Fibroblast of skin of left quadriceps (primary cell): ENCODE results near the gene XKR7.

Source experiments
- DNase-seq, 2 experiments: peaks; one replicate each; pipeline ENCODE4 v3.0.0-alpha.2; 2013; ENCODE audit warnings: low read depth in 2 of 2

Gene XKR7

DNA sequence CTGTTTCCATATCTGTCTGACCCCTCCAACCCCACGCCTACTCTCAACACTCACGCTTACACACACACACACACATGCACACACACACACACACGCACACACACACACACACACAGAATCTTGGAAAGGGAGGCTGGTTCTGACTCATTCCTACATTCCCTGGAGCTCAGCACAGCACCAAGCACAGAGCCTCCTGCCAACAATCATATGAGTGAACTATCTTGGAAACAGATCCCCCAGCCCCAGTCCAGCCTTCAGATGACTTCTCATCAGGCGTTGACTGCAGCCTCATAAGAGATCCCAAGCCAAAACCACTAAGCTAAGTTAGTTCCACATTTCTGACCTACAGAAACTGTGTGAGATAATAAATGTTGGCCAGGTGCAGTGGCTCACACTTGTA lies 70.0 kb downstream of the XKR7 start:
- DNase-seq, result peak; percentile 9 to 12

DNA sequence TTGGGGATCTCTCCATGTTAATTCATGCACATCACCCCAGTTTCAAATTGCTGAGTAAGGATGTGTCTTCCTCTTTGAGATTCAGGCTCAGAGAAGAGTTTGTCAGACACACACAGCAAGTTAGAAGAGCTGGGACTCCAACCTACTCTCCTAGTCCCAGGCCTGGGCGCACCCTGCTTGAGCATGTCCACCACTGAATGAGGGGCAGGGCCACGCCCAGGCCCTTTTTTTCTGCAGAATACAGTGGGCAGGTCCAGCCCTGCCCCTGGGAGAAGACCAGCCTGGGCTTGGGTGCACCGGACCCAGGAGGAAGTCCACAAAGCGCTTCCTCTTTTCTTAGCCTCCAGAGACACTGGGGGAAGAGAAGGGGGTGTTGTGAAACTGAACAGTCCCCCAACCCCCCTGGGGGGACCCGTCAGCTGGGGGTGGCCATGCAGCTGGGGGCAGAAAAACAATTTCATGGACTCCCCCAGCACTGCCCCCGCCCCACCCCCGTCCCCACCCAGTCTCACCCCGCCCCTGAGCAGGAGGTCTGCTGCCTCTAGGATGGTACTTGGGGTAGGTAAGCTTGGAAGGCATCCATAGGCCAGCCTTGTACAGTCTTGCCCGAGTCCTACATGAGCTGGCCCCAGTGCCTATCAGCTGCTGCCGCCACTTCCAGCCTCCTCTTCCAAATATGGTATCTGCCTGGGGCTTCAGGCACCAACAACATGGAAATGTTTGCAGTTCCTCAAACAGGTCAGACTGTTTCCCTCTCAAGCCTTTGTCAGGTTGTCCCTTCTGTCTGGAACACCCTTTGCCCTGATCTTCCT lies 72.4 kb downstream of the XKR7 start:
- no peak for DNase-seq

DNA sequence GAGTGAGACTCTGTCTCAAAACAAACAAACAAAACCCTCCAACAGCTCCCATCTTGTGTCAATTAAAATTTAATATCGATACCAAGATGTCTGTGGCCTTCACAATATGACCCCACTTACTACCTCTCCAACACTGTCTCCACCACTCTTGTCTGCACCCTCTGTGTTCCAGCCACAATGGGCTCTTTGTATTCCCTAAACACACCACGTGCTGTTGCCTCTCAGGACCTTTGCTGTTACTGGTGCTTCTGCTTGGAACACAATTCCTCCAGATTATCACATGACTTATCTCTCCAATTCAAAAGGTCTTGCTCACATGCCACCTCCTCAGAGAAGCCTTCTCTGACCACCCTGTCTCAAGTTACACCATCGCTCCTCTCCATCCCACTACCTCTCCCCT lies 78.0 kb downstream of the XKR7 start:
- no peak for DNase-seq

DNA sequence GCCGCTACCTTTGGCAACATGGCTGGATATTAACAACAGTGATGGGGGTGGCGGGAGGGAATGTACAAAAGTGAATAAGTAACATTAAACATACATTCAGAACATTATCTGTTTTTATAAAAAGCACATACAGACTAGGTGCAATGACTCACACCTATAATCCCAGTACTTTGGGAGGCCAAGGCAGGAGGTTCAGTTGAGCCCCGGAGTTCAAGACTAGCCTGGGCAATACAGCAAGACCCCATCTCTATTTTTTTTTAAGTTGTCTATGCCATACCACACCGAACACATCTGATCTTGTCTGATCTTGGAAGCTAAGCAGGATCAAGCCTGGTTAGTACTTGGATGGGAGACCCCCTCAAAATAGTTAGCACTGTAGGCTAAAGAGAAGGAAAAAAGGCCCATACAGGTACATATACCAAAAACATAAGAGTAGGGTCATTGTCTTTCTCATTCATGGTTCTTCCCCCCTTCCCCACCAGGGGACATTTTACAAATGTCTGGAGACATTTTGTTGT lies 82.4 kb downstream of the XKR7 start:
- no peak for DNase-seq

DNA sequence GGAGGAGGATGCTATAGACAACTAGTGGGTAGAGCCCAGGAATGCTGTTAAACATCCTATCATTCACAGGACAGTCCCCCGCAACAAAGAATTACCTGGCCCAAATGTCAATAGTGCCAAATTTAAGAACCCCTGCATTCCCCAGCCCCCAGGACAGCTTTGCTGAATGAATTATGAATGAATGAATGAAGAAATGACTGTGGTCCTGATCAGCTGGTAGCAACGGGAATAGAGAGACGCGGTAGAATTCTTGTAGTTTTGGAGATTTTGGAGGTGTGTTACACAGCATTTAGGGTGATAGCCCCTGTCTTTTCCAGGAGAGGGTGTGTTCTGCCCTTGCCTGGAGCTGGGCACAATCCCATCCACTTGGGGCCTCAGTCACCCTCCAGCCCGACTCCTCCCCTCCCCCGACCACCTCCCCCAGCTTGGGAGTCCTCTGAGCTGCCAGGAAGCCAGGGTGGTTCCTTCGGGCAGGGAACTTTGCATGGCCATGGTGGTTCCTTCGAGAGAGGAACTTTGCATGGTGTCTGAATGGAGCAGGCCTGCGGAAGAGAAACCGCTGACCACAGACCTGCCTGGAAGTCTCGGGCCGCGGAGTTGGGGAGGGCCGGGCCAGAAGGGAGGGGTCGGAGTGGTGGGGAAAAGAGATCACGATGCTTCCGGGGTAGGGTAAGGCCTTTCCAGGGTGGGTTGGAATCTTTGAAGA lies 83.1 kb downstream of the XKR7 start:
- DNase-seq, result no peak

DNA sequence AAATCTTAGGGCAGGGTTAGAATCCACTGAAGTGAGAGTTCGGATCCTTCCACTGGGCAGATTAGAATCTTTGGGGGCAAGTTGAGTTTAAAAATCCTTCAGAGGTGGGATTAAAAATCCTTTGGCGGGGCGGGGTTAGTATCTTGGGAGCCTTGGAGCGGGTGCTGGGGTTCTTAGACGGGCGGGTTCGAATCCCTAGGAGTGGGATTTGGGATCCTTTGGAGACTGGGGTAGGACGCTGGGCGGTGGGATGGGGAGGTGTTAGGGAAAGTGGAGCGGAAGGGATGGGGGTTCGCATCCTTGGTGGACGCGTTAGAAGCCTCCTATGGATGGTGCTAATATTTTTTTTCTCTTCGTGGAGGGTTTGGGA lies 83.8 kb downstream of the XKR7 start:
- no peak for DNase-seq

DNA sequence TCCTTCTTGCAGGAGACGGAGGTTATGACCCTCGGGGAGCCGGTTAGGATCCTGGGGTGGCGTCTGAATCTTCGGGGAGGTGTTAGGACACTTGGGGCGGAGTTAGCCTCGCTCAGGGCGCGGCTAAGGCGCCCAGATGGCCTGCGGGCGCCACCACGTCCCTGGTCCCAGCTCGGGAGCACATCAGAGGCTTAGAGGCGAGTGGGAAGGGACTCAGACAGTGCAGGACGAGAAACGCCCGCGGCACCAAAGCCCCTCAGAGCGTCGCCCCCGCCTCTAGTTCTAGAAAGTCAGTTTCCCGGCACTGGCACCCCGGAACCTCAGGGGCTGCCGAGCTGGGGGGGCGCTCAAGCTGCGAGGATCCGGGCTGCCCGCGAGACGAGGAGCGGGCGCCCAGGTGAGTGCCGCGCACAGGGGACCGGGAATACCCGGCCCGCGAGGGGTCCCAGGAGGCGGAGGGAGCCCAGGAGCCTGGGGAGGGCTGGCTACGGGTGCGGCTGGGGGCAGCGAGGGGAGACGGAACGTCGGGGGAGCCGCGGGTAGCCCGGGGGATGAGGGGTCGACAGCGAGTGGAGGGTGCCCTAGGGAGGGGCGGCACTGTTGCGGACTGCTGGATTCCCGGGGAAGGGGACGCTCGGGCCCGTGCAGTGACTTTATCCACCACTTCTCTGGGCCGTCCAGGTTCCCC lies 84.3 kb downstream of the XKR7 start, which contains the start of gene HCK:
Gene HCK (plus strand): TSS at position 153 of the 688 bp plus-strand sequence.
- DNase-seq, result no peak

DNA sequence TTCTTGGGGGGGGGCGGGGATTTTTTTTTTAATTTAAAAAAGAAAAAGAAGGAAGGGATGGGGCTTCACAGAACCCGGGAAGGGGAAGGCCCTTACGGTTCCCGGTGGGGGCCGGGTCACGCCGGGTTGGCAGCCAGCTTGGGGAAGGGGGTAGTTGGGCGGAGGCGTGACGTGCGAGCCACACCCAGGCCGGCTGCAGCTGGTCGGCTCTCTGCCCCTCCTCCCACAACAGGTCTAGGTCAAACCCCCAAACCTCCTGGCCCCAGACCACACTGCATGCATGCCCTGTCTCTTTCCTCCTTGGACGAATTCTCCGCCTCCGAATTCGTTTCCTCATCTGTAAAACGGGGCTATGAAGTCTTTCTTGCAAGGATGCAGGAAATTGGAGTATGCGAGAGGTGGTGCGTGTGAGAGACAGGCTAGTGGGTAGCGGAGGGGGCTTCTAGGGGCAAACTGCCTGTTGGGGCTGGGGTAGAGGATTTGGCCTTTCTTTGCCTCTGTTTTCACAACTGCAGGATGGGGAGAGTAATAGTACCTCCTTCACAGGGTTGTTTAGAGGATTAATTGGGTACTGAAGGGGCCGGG lies 84.9 kb downstream of the XKR7 start:
- DNase-seq, result no peak
